GM19395 (cell line): ENCODE measurements around the gene ZDHHC11.
"Not testable (repeated sequence)": the region's sequence is repeated elsewhere in the genome, so short reads cannot be mapped to it uniquely, and the experiment has no call there.

Source experiments
- ATAC-seq: cut with Tn5 transposase; IDR thresholded peaks from one replicate; pipeline ENCODE4 v1.9.1; 2021; ENCODE audit warnings: mild to moderate bottlenecking, moderate library complexity; ENCODE audit not compliant: unreplicated experiment

The ZDHHC11 gene

DNA sequence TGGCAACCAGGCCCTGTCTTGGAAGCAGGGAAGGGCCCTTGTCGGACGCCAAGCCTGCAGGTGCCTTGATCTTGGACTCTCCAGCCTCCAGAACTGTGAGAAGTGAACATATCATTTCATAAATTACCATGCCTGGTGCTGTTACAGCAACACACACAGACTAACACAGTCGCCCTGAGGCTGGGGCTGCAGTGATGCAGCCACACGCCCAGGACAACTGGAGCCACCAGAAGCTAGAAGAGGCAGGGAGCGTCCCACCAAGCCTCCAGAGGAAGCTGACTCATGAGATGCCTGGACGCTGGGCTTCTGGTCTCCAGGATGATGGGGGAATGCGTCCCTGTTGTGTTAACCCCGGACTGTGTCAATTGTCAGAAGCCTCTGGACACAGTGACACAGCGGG is 71.8 kb downstream of the ZDHHC11 start:
- ATAC-seq, result not testable (repeated sequence)

DNA sequence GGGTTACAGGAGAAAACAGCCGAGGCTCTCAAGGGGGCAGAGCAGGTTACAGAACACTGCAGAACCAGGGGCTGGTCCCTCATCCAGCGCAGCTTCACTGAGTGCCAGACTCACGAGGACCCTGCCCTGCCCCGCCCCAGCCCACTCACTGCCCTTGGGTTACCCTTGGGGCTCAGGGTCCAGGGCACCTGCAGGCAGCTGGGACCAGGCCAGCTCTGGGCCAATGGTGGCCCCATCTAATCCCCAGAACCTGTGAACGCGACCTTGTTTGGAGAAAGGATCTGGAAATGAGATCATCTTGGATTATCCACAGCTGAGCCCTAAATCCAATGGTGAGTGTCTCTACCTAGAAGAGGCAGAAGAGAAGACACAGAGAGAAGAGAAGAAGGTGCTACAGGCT is 72.4 kb downstream of the ZDHHC11 start:
- ATAC-seq, result not testable (repeated sequence)

DNA sequence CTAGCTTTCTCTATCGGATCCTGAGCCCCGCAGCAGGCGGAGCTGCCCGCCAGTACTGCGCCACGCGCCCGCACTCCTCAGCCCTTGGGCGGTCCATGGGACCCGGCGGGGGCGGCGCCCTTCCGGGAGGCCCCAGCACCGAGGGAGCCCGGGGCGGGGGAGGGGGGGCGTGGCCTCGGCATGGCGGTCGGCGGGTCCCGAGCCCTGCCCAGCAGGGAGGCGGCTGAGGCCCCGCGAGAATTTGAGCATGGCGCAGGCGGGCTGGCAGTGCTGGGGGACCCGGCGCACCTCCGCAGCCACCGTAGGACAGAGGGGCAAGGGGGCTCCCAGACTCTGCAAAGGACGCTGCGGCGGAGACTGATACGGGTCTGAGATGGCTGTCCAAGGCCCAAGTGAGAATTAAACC is 73.0 kb downstream of the ZDHHC11 start:
- ATAC-seq, result no peak

DNA sequence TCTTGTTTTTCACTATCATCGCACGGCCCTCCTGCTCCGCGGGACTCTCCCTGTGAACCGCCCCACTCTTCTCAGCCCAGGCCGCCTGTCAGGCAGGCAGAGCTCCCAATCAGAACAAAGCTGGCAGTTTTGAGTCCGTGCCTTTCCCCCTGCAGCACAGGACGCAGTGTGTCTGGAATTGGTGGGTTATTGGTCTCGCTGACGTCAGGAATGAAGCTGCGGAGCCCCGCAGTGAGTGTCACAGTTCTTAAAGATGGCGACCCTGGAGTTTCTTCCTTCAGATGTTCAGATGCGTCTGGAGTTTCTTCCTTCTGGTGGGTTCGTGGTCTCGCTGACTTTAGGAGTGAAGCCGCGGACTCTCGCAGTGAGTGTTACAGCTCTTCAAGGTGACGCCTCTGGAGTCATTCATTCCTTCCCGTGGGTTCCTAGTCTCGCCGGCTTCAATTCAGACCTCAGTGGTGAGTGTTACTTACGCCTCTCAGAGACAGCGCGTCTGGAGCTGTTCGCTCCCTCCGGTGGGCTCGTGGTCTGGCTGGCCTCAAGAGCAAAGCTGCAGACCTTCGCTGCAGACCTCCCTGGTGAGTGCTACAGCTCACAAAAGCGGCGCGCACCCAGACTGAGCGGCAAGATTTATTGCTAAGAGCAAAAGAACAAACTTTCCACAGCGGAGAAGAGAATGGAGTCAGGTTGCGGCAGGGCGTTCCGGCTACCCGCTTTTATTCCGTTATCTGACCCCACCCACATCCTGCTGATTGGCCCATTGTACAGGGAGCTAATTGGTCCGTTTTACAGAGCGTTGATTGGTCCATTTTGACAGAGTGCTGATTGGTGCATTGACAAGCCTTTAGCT is 73.7 kb downstream of the ZDHHC11 start:
- ATAC-seq, result no peak

DNA sequence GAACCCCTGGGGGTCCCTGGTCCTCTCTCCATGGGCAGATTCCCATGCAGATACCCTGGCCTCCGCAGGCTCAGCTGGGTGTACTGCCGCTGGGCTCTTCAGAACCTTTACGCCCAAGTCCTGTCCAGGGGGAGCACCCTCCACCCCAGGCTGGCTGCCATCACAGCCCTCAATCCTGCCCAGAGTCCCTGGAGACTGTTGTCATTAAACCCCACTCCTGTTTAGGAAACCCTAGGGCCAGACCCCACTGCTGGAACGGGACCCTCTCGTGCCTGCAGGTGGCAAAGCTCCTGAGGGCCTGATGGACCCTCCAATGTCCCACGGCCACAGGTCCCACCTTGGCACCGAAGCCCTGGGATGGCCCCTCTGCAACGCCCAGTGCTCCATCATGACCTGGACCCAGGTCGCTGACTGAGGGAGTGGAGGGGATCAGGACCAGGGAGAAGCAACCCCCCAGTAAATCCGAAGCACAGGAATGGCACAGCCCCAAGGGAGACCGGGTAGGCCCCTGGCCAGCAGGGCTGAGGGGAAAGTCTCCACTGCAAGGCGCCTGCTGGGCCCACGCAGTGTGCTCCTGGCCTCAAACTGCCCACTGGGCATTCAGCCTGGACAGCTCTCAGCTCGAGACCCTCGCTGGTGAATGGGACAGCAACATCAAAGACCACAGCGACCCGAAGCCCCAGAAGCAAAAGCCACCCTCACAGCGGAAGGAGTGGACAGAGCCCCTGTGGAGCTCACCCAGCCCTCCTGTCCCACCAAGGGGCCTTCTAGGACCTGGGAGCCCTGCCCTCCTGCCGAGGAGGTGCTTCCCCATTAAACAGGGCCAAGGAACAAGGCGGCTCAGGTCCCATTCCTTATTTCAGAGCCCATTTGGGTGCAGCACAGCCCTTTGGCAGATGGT is 74.6 kb downstream of the ZDHHC11 start:
- no peak for ATAC-seq

DNA sequence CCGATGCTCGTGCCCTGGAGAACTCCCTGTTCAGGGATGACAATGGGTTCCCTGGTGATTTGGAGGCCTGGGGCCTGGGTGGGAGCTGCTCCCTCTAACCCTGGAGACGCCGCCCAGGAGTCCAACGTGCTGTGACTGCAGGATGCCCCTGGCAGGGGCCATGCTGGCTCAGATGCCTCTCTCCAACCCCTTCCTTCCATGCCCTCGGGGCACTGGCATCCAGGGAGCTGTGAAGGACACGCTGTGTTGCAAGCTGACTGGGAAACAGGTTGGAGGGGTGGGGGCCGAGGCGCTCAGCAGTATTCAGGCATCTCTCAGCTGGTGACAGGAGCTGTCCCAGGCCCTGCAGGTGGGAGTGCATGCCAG is 75.2 kb downstream of the ZDHHC11 start:
- ATAC-seq, result not testable (repeated sequence)

DNA sequence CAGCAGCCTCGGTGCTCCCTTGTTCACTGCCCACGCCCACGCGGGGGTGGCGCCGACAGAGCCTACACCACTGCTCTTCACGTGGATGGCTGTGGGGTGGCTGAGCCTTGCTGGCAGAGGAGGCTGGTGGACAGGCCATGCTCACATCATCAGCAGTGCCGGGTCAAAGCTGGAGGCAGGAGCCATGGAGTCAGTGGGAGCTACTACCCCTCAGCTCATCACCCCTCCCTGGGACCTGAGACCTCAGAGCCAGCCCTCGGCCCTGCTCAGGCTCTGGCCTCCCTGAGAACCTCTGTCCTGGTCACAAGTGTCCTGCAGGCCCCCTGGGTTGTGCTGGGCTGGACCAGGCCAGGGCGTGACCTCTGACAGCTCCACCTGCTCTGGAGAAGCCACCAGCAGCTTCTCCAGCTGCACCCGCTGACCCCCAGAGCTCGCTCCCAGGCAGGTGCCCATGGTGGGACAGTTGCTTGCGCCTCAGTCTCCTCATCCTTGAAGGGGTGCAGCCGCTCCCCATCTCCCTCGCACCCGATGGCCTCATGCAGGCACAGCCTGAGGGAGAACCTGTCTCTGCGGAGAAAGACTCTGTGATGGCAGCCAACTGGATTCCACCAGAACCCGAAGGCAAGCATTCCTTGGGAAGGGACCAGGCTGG is 75.8 kb downstream of the ZDHHC11 start:
- not testable (repeated sequence) for ATAC-seq

DNA sequence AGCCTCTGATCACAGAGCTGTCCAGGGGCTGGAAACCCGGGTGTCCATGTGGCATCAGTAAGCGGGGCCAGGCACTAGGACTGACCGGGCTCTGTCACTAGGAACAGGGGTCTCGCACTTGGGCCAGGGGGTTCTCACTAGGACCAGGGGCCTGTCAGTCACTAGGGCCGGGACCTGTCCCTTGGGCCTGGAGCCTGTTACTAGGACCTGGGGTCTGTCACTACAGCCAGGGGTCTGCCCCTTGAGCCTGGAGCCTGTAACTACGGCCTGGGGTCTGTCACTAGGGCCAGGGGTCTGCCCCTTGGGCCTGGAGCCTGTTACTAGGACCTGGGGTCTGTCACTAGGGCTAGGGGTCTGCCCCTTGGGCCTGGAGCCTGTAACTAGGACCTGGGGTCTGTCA is 76.5 kb downstream of the ZDHHC11 start:
- not testable (repeated sequence) for ATAC-seq

DNA sequence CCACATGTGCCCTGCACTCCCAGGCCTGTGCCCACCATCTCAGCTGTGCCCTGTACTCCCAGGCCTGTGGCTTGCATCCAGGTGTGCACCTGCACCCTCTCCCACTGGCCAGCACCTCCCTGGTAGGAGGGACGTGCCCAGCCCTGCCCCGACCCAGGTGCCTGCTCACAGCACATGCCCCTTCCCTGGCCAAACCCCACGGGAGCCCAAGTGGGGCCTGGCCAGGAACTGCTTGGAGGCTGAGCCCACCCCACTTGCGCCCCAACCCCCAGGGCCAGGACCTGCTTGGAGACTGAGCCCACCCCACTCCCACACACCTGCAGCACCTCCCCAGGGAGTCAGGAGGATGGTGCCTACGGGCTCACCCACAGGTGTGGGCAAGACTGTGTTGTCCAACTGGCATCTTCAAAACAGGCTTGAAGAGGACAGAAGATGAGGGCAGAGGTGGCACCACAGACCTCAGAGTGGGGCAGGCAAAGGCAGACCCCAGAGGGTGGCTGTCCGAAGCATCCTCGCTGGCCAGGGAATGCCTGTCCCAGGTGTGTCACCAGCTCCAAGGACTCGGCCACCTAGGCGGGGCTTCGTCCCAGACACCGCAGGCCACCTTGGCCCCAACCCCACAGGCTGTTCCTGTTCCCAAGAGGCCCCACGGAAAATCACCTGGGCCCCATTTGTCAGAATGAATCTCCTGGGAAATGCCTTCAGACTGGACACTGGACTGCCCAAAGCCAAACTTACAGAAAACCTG is 77.1 kb downstream of the ZDHHC11 start:
- no peak for ATAC-seq

DNA sequence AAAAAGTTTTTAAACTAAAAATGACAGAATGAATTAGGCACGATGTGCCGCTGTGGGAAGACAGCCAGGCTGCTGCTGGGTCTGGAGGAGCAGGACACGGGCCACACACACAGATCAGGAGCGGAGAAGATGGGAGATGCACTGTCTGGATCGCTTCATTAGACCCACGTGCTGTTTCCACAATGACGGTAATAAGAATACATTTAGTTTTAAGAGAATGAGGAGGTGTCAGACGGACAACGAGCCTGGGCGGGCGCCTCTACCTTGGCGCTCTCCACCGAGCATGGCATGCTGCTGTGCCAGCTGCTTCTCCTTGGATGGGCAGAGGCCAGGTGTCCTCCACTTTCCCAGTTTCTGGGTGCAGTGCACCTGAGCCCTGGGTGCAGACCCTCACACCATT is 77.9 kb downstream of the ZDHHC11 start:
- not testable (repeated sequence) for ATAC-seq

DNA sequence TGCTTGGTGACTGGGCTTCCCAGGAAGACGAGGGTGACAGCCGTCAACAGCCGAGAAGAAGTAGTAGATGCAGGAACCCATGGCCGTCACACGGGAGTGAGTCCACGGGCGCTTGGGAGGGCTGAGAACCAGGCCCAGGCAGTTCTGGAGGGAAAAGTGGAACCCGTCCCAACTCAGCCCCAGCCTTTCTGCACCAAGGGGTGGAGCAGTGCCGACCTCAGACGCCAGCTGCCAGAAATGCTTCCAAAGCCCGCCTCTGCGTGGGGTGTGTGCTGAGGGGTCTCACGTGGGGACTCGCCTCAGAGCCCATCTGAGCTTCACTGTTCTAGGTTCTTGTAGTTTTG is 78.3 kb downstream of the ZDHHC11 start:
- ATAC-seq, result not testable (repeated sequence)

DNA sequence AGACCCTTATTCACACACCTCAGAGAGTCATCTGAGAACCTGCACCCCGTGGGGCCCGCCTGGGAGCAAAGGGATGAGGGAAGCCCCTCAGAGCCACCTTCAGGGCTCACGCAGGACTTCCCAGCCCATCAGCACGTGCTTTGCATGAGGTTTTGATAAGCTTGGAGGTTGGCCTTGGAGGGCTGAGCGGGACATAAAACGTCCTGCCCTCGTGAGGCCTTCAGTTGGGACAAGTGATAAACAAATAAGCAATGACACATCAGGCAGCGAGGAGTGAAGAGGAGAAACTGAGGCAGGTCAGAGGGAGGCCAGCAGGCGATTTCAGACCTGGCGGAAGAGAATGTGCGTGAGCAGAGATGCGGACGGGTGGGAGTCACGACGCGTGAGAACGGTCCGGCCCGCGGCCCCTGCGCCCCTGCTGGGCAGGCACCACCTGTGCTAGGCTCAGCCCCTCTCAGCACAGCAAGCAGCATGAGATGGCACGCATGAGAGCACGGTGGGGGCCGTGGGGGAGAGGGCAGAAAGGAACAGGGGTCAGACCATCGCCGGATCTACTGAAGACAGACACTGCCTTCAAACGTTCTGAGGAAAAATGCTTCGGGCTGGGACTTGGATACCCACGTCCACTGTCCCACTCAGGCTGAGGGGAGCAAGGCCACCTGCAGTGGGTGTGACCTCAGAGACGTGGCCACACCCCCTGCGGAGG is 78.8 kb downstream of the ZDHHC11 start:
- not testable (repeated sequence) for ATAC-seq

DNA sequence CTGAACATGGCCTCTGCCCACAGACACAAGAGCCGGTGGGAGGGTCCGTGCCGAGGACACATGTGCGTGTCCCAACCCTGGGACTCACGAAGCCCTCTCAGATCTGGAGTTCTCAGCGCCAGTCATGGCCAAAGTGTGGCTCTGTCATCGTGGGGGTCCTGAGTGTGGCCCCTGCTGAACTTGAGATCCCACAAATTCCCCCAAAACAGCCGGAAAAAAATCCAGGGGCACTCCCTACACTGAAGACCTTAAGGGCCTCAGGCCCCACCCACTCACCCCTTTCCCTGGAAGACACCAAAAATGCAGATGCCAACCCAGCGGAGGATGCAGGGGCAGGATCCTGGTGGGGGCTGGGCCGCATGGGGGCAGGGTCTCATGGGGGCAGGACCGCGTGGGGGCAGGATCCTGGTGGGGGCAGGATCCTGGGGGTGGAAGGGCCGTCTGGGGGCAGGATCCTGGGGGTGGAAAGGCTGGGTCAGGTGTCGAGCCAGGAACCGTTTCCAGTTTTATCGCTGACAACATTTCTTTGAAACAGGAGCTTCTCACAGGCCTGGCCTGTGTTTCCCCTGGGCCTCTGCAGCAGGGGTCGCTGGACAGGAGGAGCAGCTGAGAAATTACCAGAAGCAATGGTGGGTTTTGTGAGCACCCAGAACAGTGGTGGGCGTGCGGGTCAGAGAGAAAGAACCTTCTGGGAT is 79.6 kb downstream of the ZDHHC11 start:
- ATAC-seq, result not testable (repeated sequence)

DNA sequence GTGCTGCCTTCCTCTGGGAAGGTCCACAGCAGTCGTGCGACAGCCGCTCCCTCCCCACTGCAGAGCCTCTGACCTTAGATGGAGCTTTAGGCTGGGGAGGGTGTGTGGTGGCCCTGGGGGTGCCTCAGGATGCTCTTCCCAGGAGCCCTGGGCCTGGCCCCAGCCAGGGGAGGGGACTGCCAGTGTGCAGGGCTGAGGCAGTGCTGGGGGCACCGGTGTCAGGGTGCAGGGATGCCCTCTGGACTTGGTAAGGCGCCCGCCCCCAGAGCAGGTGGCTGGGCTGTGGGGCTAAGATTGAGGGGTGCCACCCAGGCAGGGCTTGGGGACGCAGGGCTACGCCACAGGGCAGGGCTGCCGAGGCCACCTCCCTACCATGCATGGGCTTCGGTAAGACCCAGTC is 80.2 kb downstream of the ZDHHC11 start:
- ATAC-seq, result not testable (repeated sequence)

DNA sequence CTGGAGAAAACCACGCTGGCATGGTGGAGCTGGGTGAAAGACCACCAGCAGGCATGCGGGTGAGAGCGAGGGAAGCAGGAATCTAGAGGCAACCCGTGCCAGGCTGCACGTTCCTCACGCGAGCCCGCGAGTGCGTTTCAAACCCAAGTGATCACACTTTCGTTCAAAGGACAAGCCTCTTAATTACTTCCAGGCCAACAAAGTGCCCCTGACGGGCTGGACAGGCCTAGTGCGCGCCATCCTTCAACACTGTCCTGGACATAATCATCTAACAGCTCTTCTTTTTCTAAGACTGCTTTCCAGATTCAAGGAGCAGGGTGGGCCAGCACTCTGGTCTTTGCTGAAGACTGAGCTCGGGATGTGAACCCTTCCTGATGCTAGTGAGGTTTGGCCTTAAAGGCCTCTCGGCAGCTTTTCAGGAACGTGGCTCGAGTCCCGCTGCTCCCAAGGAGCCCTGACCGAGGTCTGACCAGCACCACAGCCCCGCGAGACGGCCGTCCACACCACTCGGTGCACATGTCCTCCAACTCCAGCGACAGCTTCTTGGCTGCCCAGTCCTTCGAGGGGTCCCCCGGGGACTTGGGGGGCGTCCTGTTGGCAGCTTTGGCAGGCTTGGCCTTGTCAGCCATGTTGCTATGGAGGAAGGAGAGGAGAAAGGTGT is 81.2 kb downstream of the ZDHHC11 start:
- not testable (repeated sequence) for ATAC-seq

DNA sequence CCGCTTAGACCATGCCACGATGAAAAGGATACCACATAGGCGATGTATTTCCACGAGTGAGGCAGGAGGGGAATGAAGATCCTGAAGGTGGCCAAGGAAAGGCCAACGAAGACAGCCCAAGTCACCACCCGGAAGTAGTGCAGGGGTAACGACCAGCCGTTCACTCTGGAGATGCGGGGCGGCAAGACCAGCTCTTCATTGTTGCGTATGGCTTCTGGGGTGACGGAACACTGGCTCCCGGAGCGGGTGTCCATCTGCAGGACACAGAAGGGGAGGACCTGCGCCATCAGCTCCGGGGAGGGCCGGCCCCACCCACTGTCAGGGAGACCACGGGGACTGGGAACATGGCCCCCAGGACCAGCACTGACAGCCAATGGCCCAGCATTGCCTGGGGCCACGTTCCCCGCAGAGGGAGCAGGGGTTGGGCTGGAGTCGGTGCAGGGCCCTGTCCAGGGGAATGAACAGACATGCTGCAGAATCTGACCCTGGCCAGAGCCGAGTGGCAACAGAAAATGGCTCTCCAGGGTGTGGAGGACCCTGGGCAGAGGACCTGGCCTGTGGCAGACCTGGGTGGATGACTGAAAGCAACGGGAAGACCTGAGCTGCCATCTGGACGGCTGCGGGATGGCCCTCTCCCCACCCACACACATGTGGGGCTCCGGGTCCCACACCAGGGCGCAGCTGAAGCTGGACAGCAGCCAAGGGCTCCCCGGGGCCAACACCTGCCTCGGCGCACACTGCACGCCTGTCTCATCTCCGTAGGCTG is 83.9 kb downstream of the ZDHHC11 start:
- no peak for ATAC-seq

DNA sequence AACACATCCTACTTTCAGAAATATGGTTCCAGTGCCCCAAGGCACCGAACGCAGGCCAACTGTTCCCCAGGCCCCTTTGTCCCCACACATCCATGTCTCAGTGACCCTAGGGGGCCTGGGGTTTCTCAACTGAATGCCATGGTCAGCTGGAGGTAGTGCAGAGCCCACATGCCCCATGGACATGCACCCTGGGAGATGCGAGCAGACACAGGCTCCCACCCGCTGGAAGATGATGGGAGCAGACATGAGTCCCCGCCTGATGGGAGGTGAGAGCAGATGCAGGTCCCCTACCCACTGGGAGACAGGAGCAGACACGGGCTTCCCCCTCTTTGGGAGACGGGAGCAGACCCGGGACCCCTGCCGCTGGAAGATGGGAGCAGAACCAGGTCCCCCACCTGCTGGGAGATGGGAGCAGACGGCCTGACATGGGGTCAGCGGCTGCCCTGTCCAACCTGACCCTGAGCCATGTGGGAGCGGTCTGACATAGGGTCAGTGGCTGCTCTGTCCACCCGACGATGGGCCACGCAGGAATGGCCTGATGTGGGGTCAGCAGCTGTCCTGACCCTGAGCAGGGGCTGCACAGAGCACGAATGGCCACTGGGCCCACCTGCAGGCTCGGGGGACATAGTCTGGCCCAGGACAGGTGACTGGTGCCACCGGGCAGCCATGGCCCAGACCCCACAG is 84.7 kb downstream of the ZDHHC11 start:
- ATAC-seq, result no peak
